OCI-LY7 (cell line): ENCODE measurements around the gene ANKRD1.

Experiments
- EZH2phosphoT487 ChIP-seq: fragments of 200-600 bp; sonication (generic); IDR thresholded peaks from 2 replicates; pipeline ENCODE4 v1.6.1; 2018; ENCODE audit warnings: low read depth, borderline replicate concordance, mild to moderate bottlenecking, mixed run types, antibody characterized with exemption, low read length, moderate library complexity, mixed read lengths
- TF ChIP-seq, protein P1 (sequence below): fragments of 200-600 bp; sonication (generic); conservative IDR thresholded peaks from 2 replicates; pipeline ENCODE4 v1.5.1; 2014; ENCODE audit warnings: mild to moderate bottlenecking, antibody characterized with exemption, low read length, moderate library complexity, mixed read lengths

DNA sequence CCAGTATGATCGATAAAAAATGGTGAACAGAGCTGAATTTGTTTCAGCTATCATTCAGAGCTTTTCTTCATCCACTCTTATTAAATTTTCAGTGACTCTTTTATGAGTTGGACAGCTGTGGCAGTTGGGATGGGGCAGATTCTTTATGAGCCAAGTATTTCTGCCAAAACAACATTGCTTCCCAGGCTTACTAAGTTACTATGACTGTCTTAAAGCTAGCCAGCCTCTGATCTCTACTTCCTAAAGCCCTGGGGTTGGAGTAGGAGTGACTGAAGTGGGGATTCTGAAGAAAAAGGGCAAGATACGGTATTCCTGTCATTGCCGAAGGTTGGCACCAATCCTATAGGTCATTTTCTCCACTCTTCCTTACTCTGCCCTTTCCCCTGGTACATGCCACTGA, 36.5 kb downstream of the ANKRD1 start:
- TF ChIP-seq, protein P1, sequence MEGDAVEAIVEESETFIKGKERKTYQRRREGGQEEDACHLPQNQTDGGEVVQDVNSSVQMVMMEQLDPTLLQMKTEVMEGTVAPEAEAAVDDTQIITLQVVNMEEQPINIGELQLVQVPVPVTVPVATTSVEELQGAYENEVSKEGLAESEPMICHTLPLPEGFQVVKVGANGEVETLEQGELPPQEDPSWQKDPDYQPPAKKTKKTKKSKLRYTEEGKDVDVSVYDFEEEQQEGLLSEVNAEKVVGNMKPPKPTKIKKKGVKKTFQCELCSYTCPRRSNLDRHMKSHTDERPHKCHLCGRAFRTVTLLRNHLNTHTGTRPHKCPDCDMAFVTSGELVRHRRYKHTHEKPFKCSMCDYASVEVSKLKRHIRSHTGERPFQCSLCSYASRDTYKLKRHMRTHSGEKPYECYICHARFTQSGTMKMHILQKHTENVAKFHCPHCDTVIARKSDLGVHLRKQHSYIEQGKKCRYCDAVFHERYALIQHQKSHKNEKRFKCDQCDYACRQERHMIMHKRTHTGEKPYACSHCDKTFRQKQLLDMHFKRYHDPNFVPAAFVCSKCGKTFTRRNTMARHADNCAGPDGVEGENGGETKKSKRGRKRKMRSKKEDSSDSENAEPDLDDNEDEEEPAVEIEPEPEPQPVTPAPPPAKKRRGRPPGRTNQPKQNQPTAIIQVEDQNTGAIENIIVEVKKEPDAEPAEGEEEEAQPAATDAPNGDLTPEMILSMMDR, result no peak
- TF ChIP-seq EZH2phosphoT487, result no peak
